Activated CD4-positive, CD25-positive, alpha-beta regulatory T cell treated with anti-CD3 and anti-CD28 coated beads, Interleukin-2, amount 50 U/mL, for 16 hours (primary cell): ENCODE results near the gene EPHA8.

Experiments
- DNase-seq: peaks from one replicate; pipeline ENCODE4 v3.0.0-alpha.2; 2020; ENCODE audit warnings: low read depth, low spot score

Gene EPHA8

DNA sequence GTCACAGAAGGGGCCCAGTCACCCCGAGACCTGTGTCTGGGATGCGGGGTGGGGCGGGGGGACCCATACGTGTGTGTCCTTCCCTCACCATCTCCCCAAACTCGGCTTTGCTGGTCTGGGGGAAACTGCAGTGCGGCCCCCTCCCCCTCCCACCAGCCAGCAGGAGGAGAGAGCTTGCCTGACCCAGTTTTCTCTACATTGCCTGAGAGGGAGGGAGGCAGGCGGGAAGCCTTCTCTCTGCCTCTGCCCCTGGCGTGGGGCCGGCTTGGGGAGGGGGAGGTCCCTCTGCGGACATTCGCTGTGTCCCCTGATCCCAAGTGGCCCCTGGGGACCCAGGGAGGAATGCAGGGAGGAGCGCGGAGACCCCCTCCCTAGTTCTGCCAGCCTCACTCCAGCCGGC, 3.9 kb downstream of the EPHA8 start:
- DNase-seq, result no peak

GRCh38 chr1:22567994-22568393, 4.7 kb downstream of the EPHA8 start:
- DNase-seq, result no peak

DNA sequence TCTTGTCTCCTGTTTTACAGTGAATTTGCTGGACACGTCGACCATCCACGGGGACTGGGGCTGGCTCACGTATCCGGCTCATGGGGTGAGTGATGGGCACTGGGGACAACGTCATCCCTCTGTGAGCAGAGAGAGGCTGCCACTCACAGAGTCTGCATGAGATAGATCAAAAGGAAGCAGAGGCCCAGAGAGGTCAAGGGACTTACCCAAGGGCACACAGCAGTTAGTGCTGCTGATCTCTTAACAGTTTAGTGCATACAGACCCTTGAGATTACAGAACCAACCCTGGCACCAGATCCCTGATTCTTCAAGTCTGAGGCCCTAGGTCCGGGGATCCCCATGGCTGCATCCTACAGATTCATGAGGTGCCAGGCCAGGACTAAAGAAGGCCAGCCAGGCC, 6.0 kb downstream of the EPHA8 start:
- DNase-seq, result no peak

- DNase-seq, result no peak
Observed at GRCh38 chr1:22570140-22570909, 7.0 kb downstream of the EPHA8 start.

- no peak for DNase-seq
Observed at GRCh38 chr1:22572818-22573217, 9.5 kb downstream of the EPHA8 start.

DNA sequence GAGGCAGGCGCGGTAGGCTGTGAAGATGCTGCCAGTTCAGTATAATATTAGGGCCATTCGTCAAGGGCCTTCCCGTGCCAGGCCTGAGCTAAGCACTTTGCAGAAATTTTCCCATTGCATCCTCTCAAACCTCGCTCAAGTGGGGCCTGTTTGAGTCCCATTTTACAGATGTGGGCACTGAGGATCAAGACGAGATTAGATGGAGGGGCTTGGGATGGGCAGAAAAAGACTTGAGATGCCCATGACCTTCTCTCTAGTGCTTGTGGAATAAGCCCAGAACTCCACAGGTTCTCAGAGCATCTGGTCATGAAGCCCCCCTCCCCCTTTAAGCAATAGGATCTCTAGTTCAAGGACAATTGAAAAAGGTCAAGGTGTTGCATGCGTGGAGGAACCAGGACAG, 9.9 kb downstream of the EPHA8 start:
- DNase-seq, result no peak

- no peak for DNase-seq
Observed at GRCh38 chr1:22575532-22576149, 12.4 kb downstream of the EPHA8 start.

DNA sequence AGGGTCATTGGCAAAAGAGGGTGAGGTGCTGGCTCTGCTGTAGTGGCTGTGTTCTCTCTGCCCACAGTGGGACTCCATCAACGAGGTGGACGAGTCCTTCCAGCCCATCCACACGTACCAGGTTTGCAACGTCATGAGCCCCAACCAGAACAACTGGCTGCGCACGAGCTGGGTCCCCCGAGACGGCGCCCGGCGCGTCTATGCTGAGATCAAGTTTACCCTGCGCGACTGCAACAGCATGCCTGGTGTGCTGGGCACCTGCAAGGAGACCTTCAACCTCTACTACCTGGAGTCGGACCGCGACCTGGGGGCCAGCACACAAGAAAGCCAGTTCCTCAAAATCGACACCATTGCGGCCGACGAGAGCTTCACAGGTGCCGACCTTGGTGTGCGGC, 12.9 kb downstream of the EPHA8 start:
- no peak for DNase-seq

DNA sequence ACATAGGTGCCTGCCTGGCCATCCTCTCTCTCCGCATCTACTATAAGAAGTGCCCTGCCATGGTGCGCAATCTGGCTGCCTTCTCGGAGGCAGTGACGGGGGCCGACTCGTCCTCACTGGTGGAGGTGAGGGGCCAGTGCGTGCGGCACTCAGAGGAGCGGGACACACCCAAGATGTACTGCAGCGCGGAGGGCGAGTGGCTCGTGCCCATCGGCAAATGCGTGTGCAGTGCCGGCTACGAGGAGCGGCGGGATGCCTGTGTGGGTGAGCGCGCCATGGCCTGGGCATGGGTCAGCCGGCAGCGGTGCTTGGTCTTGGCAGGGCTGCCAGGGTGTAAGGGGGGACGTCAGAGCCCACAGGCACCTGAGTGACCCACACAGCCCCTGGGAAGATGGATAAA, 13.3 kb downstream of the EPHA8 start:
- no peak for DNase-seq

GRCh38 chr1:22578732-22579361, 15.6 kb downstream of the EPHA8 start:
- DNase-seq, result no peak

GRCh38 chr1:22579541-22580155, 16.4 kb downstream of the EPHA8 start:
- no peak for DNase-seq

DNA sequence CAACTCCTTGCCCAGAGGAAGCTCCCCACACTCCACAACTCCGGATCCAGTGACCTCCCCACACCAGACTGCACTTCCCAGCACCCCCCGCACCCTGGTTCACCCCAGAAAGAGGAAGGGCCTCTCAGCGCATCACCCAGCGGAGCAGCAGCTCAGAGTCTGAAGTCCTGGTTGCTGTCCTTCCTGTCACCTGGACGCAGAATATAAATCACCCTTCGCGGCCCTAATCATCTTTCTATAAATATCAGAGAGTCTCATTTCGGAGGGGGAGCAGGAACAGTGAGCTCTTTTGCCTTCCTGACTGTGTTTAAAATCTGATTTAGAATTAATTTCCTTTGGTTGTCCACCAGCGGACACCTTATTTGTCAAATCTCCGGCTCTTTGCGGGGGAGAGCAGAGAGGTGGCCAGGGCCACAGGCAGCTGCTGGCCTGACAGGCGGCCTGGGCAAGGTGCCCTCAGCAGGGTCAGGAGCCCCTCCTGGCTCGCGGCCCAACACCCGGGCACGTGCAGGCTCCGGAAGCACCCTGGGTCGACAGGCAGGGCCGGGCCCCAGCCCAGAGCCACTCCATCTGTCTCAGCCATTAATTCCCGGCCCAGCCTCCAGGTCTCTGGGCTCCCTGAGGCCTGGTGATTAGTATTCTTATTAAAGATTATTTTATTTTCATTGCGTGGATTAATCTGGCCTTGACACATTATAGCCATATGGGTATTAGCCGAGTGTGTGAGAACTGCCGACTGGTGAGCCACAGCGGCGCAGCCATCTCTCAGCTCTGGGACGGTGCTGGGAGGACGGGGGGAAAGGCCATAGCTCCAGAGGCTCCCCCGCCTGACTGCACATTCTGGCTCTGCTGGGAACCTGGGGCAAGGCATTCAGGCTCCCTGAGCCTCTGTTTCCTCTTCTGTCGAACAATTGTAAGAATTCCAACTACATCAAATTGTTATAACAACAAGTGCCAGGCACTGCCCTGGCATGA, 19.7 kb downstream of the EPHA8 start:
- no peak for DNase-seq

DNA sequence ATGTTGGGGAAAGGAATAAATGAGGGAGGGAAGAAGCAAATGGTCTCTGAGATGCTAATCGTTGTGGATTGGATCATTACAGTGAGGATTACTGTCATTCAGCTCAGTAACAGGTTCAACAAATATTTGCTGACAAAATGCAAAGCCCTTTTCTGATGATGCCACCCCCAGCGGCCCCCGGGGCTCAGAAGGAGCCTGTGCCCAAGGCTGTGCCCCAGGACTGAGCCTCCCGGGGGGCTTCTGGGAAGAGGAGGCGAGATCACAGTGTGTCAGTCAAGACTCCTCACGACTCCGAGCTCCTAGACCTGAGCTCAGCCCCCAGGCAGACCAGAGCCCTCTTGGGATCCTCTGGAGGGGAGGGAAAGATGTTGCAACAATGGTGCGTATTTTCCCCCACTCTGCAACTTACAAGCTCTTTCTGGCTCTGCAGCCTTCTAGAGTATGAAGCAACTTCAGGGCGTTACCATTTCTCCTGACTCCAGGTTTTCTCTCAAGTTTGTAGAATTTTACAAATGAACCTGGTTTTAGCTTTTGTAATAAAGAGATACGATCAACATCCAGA, 20.8 kb downstream of the EPHA8 start:
- no peak for DNase-seq

GRCh38 chr1:22584970-22585369, 21.7 kb downstream of the EPHA8 start:
- no peak for DNase-seq

DNA sequence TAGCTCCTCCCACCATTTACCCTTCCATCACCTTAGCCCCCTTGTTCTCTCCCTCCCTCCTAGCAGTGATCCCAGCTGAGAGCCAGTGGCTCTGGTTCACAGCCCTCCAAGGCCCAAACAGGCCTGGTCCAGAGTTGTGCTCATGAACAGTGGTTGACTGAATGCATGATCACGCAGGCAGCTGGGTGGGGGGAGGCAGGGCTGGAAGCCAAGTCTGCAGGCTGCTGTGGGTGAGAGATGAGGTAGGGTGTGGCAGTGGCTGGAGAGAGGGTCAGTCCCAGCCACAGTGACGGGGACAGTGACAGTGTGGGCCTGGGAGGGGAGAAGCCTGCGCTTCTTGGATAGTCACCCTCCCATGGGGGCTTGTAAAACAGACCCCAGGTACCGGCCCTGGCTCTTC, 22.2 kb downstream of the EPHA8 start:
- no peak for DNase-seq

DNA sequence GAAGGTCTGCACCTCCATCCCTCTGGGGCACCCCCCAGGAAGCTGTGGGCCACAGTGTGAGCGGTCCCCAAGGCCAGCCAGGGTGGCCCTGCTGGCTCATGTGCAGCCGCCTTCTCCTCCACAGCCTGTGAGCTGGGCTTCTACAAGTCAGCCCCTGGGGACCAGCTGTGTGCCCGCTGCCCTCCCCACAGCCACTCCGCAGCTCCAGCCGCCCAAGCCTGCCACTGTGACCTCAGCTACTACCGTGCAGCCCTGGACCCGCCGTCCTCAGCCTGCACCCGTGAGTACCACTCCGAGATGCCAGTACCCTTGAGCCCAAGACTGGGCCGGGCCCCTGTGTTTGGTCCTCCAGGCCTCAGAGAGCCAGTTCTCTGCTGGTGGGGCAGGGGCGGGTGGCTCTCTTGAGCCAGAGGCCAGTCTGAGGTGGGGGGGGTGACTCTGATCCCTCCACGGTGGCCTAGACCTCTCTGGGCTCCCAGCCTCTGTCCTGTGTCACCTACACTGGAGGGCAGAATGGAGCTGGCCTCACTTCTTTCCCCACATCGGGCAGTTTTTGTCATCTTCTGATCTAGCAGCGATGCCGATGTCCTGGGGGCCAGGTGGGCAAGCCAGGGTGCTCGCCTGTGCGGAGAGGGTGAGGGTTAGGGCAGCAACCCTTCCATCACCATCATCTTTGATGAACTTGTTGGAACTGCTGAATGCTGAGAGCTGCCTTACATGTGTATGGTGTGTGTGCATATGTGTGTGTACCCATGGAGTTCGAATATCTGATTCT, 23.3 kb downstream of the EPHA8 start:
- no peak for DNase-seq

DNA sequence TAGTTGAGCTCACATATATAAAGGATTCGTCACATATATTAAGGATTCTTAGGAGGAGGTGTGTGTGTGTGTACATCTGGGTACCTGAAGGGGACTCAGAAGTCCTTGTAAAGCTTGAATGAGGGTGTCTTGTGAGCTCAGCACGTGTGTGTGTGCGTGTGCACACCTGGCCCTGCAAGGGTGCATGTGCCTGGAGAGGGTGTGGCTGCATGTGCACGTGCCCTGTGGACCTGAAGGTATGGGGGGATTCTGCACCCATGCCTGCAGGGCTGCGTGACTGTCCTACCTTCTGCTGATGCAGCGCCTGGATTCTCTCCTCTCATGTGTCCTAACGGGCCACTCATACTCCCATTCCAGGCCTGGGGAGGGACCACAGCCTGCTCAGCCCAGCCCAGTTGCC, 24.0 kb downstream of the EPHA8 start:
- no peak for DNase-seq

DNA sequence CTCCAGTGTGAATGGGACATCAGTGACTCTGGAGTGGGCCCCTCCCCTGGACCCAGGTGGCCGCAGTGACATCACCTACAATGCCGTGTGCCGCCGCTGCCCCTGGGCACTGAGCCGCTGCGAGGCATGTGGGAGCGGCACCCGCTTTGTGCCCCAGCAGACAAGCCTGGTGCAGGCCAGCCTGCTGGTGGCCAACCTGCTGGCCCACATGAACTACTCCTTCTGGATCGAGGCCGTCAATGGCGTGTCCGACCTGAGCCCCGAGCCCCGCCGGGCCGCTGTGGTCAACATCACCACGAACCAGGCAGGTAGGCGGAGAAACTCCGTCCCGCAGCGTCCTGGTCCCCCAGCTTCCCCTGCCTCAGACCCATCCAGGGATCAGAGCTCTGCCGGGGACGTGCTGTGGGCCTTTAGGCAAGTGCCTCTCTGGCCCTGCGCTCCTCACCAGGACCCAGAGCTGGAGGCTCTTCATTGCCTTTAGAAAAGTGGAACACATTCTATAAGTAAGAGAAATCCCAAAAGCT, 25.7 kb downstream of the EPHA8 start:
- DNase-seq, result no peak

DNA sequence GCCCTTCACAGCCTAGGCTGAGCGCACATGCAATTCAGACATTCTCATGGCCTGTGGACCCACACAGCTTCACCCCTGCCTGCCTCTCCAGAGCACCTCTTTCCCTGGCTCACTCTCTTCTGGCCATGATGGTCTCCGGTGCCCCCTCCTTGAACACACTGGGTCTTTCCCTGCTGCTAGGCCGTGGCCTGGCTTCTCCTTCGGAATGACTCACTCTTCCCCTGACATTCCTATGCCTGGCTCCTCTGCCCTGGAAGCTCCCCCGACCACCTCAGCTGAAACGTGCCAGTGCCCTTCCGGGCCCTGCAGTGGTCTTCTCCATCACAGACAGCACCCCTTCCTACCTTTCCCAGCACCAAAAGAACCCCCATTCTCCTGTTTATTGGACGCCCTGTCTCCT, 28.3 kb downstream of the EPHA8 start:
- DNase-seq, result no peak

DNA sequence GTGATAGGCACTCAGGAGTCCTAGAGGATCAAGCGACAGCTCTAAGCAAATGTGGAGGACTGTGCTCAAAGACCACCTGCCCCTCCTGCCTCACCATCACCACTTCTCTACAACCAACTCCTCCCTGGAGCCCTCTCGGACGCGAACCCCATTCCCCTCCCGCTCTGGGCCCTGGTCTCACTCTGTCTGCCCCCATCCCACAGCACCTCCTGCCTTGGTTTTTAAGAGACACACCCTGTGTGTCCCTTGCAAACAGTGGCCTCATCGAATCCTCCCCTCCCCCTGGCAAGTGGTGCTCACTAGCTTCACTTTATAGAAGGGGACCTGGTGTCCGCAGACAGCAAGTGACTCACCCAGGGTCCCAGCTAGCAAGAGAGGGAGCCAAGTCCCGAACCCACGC, 28.8 kb downstream of the EPHA8 start:
- no peak for DNase-seq
